ENCODE results near the gene RAB11FIP3.
"Not testable (repeated sequence)": the region's sequence is repeated elsewhere in the genome, so short reads cannot be mapped to it uniquely, and the experiment has no call there.

RAB11FIP3 gene

GRCh38 chr16:391885-392335, 33.5 kb upstream of the RAB11FIP3 start:
- DNase-seq (ENCODE audit: low spot score) = peak; percentile 79

DNA sequence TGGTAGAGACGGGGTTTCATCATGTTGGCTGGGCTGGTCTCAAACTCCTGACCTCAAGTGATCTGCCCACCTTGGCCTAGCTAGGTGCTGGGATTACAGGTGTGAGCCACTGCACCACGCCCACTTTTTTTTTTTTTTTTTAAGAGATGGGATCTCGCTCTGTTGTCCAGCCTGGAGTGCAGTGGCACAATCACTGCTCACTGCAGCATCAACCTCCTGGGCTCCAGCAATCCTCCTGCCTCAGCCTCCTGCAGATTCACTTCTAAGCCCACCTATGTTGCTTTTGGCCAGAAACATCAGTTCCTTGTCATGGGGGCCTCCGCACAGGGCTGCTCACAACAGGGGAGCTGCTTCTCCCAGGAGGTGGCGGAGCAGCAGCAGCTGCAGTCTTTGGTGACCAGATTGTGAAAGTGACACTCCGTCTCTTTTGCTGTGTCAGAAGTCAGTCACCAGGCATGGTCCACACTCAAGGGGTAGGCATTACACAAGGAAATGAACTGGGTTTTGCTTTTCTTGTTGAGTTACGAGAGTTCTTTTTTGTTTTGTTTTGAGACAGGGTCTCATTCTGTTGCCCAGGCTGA, 32.9 kb upstream of the RAB11FIP3 start:
- DNase-seq (ENCODE audit: low spot score) = no peak

DNA sequence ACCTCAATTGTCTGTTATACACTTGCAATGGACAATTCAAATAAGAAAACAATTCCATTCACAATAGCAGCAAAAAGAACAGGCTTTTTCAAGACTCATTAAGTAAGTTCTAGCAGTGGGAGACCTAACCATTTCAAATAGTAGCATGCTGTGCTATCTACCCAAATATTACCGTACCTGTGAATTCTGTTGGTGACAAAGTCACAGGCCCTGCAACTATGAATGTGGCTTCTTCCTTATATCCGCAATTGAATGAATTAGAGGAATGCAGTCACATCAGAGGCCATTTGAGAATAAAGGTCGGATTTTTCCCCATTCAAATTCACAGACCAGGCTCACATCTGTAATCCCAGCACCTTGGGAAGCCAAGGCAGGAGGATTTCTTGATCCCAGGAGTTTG, 29.2 kb upstream of the RAB11FIP3 start:
- DNase-seq (ENCODE audit: low spot score) = no peak

DNA sequence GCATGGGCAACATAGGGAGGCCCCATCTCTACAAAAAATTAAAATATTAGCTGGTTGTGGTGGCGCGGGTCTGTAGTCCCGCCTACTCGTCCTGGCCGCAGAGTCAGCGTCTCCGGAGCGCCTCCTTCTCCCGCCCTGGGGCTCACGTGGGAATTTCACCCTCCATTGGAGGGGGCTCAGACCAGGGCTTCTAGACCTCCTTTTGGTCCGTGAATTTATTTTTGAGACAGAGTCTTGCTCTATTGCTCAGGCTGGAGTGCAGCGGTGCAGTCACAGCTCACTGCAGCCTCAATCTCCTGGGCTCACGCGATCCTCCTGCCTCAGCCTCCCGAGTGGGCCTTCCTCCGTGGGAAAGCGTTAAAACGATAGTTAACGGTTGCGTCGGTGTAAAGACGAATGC, 28.8 kb upstream of the RAB11FIP3 start:
- DNase-seq (ENCODE audit: low spot score) = peak; percentile 73

GRCh38 chr16:397135-397661, 28.3 kb upstream of the RAB11FIP3 start, which contains the start of gene NME4:
Gene NME4 (plus strand): TSS chr16:397199. CDS start chr16:397223, 24 bp downstream.
- peak; percentile 78 for DNase-seq (ENCODE audit: low spot score)

DNA sequence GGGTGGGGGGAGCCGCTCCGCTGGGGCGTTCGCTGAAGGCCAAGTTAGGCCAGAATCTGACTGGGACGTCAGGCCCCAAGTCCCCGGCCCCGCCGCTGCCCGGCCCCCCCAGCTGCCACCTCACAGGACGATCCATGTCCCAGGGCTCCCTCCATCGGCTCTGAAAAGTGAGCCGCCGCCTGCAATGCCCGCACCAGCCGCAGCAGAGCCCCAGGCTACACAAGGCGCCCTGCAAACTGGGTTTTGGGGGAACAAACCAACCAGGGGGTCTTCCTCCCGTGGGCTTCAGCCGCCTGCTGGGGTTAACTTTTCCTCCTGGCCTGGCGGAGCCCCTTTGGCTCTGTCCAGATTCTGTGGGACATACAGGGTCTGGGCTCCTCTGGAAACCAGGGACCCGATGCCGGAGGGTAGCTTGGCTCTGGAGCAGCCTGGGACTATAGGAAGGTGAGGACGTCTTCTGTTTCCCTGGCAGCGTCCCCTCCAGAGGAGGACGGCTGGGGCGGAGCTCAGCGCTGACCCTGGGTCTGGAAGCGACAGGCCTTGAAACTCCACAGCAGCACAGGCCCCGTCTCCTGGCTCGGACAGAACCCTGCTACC, 27.6 kb upstream of the RAB11FIP3 start:
- peak; percentile 90 for DNase-seq (ENCODE audit: low spot score)

DNA sequence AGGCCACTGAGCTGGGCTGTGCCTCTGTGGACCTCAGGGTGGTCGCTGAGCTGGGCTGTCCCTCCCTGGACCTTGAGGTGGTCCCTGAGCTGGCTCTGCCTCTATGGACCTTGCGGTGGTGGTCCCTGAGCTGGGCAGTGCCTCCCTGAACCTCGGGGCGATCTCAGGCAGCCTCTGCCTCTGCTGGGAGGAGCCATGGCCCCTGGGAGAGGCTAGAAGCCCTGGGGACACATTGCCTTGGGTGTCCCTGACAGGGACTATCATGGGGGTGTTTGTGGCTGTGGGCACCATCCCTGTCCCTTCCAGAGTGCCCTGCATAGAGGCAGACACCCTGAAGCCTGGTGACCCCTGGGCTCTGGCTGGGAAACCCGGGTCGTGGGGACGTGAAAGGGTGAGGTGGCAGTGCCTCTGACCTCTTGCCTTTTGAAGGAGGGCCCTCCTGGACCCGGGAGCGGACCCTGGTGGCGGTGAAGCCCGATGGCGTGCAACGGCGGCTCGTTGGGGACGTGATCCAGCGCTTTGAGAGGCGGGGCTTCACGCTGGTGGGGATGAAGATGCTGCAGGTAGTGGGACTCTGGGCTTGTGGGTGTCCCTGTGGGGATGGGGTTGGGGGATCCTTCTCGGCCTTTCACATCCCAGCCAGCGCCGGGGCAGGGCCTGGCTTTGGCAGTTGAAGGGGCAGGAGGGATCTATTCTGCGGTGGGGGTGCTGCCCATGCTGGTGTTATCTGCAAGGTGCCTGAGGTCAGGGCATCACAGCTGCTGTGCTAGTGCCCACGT, 26.7 kb upstream of the RAB11FIP3 start:
- DNase-seq (ENCODE audit: low spot score) = peak; percentile 48

GRCh38 chr16:399340-400019, 26.0 kb upstream of the RAB11FIP3 start:
- peak; percentile 48 for DNase-seq (ENCODE audit: low spot score)

DNA sequence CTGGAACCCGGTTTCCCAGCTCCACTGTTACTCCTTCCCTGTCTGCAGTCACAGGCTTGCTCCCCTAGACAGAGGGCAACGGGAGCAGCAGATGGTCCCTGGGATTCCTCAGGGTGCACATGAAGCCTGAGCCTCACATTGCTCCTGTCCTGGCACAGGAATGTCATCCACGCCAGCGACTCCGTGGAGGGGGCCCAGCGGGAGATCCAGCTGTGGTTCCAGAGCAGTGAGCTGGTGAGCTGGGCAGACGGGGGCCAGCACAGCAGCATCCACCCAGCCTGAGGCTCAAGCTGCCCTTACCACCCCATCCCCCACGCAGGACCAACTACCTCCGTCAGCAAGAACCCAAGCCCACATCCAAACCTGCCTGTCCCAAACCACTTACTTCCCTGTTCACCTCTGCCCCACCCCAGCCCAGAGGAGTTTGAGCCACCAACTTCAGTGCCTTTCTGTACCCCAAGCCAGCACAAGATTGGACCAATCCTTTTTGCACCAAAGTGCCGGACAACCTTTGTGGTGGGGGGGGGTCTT, 25.3 kb upstream of the RAB11FIP3 start:
- DNase-seq (ENCODE audit: low spot score) = peak; percentile 48

DNA sequence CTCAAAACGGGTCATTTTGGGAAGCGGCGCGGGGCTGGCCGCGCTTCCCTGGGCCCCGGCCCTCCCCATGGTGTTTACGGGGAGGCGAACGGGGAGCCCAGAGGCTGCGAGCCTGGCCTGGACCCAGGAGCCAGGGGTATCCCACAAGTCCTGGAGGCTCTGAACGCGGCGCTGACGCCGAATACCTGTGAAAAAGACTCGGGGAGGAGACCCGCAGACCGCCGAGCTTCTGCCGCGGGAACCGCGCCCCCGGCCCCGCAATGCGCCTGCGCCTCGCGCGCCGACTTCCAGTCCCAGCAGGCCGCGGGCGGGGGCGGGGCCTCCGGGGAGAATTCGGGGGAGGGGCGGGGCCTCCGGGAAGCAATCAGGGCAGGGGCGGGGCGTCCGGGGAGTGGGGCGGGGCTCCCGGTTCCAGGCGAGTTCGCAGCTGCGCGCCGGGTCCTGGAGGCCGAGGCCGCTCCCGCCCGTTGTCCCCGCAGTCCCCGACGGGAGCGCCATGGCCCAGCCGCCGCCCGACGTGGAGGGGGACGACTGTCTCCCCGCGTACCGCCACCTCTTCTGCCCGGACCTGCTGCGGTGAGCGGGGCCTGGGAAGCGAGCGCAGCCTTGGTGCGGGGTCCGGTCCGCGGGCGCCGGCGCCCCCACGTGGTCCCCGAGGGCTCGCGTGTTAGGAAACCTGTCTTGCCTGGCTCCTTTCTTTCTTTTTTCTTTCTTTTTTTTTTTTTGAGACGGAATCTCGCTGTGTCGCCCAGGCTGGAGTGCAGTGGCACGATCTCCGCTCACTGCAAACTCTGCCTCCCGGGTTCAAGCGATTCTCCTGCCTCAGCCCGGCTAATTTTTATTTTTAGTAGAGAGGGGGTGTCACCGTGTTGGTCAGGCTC, 23.7 kb upstream of the RAB11FIP3 start, which contains the start of gene DECR2:
DECR2 (plus strand) TSS at position 418 of the 881 bp plus-strand sequence; CDS start at position 497, 79 bp downstream.
- DNase-seq (ENCODE audit: low spot score) = peak; percentile 99

DNA sequence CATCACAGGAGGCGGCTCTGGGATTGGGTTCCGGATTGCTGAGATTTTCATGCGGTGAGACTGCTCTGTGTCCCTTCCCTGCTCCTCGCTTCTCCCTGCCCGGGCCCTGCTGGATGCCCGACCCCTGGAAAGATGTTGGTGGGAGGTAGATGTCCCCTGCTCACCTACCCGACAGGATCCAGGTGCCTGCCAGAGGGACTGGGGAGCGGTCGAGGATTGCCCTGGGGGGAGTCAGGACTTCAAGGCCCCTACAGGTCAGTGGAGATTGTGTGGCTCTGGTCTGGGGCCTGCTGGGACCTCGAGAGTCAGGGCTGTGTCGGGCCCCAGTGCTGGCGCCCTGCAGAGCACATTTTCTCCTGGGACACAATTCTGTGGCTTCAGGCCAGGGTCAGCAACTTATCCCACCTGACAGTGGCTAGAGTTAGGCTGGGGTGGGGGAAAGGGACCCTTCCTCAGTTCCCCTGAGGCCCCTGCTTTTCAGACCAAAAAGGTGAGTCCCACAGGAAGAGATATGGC, 20.4 kb upstream of the RAB11FIP3 start:
- DNase-seq (ENCODE audit: low spot score) = no peak

GRCh38 chr16:405548-406506, 19.6 kb upstream of the RAB11FIP3 start:
- no peak for DNase-seq (ENCODE audit: low spot score)

- DNase-seq (ENCODE audit: low spot score) = no peak
These were observed 18.2 kb upstream of the RAB11FIP3 start for GRCh38 chr16:407253-407652.

DNA sequence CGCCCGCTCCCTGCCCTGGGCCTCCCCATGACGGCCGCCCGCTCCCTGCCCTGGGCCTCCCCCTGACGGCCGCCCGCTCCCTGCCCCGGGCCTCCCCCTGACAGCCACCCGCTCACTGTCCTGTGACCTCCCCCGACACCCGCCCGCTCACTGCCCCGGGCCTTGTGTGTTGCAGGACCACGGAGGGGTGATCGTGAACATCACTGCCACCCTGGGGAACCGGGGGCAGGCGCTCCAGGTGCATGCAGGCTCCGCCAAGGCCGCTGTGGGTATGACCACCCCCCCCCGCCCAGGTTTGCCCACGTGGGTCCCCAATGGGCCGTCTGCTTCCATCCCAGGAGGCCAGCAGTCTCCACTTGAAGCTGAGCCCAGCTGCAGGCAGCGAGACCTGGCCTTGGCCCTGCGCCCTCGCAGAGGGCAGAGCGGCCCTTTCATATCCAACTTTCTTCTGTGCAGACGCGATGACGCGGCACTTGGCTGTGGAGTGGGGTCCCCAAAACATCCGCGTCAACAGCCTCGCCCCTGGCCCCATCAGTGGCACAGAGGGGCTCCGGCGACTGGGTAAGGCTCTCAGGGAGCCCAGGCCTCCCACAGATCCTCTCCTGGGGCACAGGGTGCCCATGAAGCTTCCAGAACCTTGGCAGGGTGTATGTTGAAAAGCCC, 14.8 kb upstream of the RAB11FIP3 start:
- no peak for DNase-seq (ENCODE audit: low spot score)

DNA sequence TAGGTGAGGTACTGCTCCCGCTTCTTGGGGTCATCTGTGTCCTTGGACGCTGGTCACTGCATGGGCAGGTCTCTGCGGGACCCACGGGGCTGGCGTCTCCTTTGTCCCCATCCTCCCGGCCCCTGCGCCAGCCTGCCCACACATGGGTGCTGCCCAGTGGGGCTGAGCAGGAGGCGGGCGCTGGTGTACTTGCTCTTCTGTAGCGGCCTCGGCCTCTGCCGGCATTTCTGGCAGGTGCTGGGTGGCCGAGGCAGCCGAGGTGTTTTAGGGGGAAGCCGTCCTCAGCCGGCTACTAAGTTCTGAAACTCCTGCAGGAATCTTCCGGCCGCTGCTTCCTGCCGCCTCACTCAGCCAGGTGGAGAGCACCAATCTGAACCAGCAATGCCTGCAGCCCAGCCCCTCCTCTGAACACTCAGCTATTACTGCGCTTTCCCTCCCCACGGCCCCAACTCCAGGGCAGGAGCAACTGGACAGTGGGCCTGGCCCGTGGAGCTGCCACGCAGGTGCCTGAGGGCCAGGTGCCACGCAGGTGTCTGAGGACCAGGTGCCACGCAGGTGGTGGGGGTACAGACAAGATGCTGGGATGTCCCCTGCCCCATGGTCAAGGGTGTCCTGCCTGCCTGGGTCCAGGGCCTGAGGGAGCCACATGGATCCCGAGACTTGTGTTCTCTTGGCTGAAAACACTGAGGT, 13.7 kb upstream of the RAB11FIP3 start:
- DNase-seq (ENCODE audit: low spot score) = no peak

DNA sequence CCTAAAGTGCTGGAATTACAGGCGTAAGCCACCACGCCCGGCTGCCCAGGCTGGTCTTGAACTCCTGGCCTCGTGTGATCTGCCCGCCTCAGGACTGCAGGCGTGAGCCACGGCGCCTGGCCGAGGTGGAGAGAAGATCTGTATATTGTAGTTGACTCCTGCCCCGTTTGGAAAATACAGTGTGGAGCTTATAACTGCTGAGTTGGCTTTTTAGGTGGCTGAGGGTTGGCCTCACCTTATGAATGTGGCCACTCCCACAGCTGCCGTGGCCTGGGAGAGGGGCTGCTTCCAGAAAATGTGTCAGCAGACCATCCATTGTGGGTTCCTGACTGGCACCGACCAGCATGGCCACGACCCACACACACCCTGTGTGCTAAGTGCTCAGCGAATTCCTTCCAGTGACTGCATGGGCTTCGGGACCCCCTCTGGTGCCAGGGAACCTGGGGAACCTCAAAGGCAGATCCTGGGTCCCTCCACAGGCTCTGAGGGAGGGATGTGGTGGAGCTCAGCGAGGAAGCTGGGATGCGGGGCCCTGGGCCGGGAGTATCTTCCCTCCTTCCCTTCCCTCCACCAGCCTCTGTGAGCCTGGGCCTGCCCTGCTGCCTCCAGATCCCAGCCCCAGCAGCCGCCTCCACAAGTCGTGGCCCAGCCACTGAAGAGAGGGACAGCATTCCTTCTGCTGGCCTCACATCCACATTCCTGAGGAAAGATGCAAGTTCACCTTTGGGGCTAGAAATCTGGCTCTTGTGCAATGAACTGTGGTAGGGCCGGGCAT, 10.9 kb upstream of the RAB11FIP3 start:
- no peak for DNase-seq (ENCODE audit: low spot score)

- DNase-seq (ENCODE audit: low spot score) = not testable (repeated sequence)
These were observed 10.3 kb upstream of the RAB11FIP3 start for GRCh38 chr16:415170-415498.

- DNase-seq (ENCODE audit: low spot score) = not testable (repeated sequence)
These were observed 3.3 kb upstream of the RAB11FIP3 start for GRCh38 chr16:422179-422578.
